SK-N-SH (cell line): ENCODE results near the gene HK1.

Experiments used
- EP300 ChIP-seq, 2 experiments: IDR thresholded peaks; 2 replicates each; pipeline versions ENCODE4 v1.4.0 to v1.6.1; 2012; ENCODE audit warnings: borderline replicate concordance in 1 of 2, low read depth in 1 of 2, low read length in 1 of 2
- FOXJ3 ChIP-seq: sonication (generic); formaldehyde crosslinking; IDR thresholded peaks from 2 replicates; pipeline ENCODE4 v1.5.1; 2020; ENCODE audit warnings: mild to moderate bottlenecking, missing genetic modification reagents
- TF ChIP-seq, protein P1 (sequence below): fragments of 200-600 bp; sonication (generic); IDR thresholded peaks from 2 replicates; pipeline ENCODE4 v1.6.1; 2017; ENCODE audit warnings: antibody characterized with exemption, mild to moderate bottlenecking, moderate library complexity
- TF ChIP-seq, protein P2 (sequence below): fragments of 150-350 bp; IDR thresholded peaks from 2 replicates; pipeline ENCODE4 v1.6.1; 2016; ENCODE audit warnings: mild to moderate bottlenecking, low read depth, low read length
- TF ChIP-seq, protein P3 (sequence below): fragments of 150-350 bp; IDR thresholded peaks from 2 replicates; pipeline ENCODE4 v1.6.1; 2017; ENCODE audit warnings: antibody characterized with exemption, low read length, low read depth, borderline replicate concordance

DNA sequence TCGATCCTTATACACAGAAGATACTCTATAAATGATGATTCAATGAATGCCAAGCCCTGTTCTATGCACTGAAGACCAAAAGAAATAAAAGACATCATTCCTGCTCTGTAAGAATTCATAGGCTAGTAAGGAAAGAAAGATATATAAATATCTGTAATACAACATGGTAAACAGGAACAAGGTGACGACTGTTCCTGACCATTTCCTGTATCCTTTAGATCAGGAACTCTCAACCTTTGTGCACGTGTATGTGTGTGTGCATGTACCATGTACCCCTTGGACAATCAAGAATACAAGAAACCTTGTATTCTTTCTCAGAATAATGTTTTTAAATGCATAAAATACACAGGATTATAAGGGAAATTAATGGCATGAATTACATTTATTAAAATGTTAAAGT, 7.3 kb upstream of the HK1 start:
- TF ChIP-seq, protein P1, sequence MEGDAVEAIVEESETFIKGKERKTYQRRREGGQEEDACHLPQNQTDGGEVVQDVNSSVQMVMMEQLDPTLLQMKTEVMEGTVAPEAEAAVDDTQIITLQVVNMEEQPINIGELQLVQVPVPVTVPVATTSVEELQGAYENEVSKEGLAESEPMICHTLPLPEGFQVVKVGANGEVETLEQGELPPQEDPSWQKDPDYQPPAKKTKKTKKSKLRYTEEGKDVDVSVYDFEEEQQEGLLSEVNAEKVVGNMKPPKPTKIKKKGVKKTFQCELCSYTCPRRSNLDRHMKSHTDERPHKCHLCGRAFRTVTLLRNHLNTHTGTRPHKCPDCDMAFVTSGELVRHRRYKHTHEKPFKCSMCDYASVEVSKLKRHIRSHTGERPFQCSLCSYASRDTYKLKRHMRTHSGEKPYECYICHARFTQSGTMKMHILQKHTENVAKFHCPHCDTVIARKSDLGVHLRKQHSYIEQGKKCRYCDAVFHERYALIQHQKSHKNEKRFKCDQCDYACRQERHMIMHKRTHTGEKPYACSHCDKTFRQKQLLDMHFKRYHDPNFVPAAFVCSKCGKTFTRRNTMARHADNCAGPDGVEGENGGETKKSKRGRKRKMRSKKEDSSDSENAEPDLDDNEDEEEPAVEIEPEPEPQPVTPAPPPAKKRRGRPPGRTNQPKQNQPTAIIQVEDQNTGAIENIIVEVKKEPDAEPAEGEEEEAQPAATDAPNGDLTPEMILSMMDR = no peak
- TF ChIP-seq EP300 (IDR thresholded peaks at IDR 0.05; ENCODE audit: borderline replicate concordance in 1 of 2, low read depth in 1 of 2, low read length in 1 of 2) = no peak
- TF ChIP-seq, protein P2, sequence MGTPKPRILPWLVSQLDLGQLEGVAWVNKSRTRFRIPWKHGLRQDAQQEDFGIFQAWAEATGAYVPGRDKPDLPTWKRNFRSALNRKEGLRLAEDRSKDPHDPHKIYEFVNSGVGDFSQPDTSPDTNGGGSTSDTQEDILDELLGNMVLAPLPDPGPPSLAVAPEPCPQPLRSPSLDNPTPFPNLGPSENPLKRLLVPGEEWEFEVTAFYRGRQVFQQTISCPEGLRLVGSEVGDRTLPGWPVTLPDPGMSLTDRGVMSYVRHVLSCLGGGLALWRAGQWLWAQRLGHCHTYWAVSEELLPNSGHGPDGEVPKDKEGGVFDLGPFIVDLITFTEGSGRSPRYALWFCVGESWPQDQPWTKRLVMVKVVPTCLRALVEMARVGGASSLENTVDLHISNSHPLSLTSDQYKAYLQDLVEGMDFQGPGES = no peak
- no peak for TF ChIP-seq FOXJ3 (CRISPR knock-in tag)
- TF ChIP-seq, protein P3, sequence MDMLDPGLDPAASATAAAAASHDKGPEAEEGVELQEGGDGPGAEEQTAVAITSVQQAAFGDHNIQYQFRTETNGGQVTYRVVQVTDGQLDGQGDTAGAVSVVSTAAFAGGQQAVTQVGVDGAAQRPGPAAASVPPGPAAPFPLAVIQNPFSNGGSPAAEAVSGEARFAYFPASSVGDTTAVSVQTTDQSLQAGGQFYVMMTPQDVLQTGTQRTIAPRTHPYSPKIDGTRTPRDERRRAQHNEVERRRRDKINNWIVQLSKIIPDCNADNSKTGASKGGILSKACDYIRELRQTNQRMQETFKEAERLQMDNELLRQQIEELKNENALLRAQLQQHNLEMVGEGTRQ = no peak
